NT2/D1 (cell line): ENCODE data around the gene LRMDA.

Experiments
- DNase-seq: peaks from one replicate; pipeline ENCODE4 v3.0.0-alpha.2; 2011; ENCODE audit warnings: low read depth, low spot score
- H3K27me3 ChIP-seq: 2 replicates; pipeline ENCODE4 v1.6.0; 2011; ENCODE audit warnings: mild to moderate bottlenecking; ENCODE audit not compliant: insufficient read length, insufficient read depth
- H3K36me3 ChIP-seq: 2 replicates; pipeline ENCODE4 v1.6.1; 2011; ENCODE audit warnings: mild to moderate bottlenecking, low read length, mixed read lengths; ENCODE audit not compliant: insufficient read depth, insufficient read length
- H3K4me1 ChIP-seq: 2 replicates; pipeline ENCODE4 v1.5.1; 2011; ENCODE audit not compliant: insufficient read depth, insufficient read length
- H3K4me3 ChIP-seq: 2 replicates; pipeline ENCODE4 v1.5.1; 2011; ENCODE audit warnings: low read depth; ENCODE audit not compliant: insufficient read length
- H3K9ac ChIP-seq: 2 replicates; pipeline ENCODE4 v1.6.0; 2011; ENCODE audit warnings: low read depth; ENCODE audit not compliant: insufficient read length
- H3K9me3 ChIP-seq: 2 replicates; pipeline ENCODE4 v1.5.1; 2011; ENCODE audit warnings: mild to moderate bottlenecking, low read length; ENCODE audit not compliant: insufficient read depth
- SUZ12 ChIP-seq: IDR thresholded peaks from 2 replicates; pipeline ENCODE4 v1.6.1; 2011; ENCODE audit not compliant: insufficient read length, insufficient read depth; ENCODE audit errors: extremely low read depth
- YY1 ChIP-seq: IDR thresholded peaks from 2 replicates; pipeline ENCODE4 v1.6.1; 2011; ENCODE audit not compliant: insufficient read length, insufficient read depth
- ZNF274 ChIP-seq: IDR thresholded peaks from 2 replicates; pipeline ENCODE4 v1.6.1; 2011; ENCODE audit warnings: mild to moderate bottlenecking, low read depth, low read length

The LRMDA gene

DNA sequence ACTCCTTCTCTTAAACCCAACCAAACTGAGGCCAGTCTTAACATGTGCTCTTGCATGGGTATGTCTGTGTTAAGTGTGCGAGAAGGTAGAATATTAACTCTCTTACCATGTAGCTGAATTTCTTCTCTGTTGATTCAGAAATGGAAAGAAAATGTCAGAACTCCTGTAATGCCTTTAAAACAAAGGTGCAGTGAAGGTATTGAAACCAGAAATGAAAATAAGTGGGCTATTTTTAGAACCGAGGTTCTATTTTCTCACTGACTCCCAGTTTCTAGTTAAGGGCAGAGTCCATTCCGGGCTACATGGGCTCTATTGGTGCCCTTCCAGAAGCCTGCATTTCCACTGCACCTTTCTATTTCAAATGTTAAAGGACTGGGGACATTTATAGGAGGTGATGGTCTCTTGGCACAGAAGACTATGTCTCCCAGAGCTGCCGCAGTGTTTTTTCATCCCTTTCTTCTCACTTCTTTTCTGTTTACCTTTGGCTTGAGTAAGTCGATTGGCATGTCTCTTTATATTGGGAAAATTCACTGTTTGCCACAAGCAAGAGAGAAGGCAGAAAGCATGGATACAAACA, 174.9 kb downstream of the LRMDA start:
- no peak overlapping the region for H3K4me3 ChIP-seq
- H3K4me1 ChIP-seq, result no peaks in the 10 kb centered on the region
- no peaks in the 10 kb centered on the region for H3K36me3 ChIP-seq
- H3K9me3 ChIP-seq, result no peaks in the 10 kb centered on the region
- H3K27me3 ChIP-seq, result peaks cover 43% of the 10 kb centered on the region
- no peak for TF ChIP-seq SUZ12
- TF ChIP-seq YY1, result no peak
- TF ChIP-seq ZNF274, result no peak
- H3K9ac ChIP-seq, result no peak overlapping the region
- no peak for DNase-seq

DNA sequence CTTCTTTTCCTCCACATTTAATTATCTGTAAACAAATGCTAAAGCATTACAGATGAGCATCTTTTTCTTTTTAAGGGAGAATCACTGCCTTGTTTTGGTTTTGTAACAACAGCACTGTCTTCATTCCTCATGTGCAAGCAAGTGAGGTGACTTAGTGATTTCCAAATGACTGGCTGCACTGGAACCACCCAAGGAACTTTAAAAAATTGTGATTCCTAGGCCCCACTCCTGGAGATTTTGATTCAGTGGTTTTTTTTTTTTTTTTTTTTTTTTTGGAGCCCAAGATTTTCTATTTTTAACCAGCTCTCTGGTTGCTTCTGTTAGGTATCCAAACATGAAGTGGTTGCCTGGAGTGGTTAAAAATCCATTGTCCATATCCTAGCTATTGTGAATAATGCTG, 176.2 kb downstream of the LRMDA start:
- no peak for DNase-seq
- no peak overlapping the region for H3K4me3 ChIP-seq
- peaks cover 32% of the 10 kb centered on the region for H3K27me3 ChIP-seq
- H3K9me3 ChIP-seq, result no peaks in the 10 kb centered on the region
- no peaks in the 10 kb centered on the region for H3K36me3 ChIP-seq
- H3K4me1 ChIP-seq, result no peaks in the 10 kb centered on the region
- H3K9ac ChIP-seq, result no peak overlapping the region
- TF ChIP-seq SUZ12, result no peak
- TF ChIP-seq ZNF274, result no peak
- no peak for TF ChIP-seq YY1

DNA sequence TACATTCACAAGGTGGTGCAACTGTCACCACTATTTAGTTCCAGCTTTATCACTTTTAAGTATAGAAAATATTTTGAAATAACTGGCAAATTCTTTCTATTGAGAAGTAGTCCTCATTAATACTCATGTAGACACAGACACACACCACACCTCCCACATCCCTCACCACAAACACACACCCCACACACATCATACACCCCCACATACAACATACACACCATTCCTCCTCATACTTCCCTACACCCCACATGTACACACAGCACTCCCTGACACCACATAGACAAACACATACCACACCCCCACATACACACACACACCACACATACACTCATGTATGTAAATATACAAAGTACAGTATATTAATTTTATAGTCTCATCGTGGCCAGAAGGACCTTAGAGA, 178.8 kb downstream of the LRMDA start:
- no peaks in the 10 kb centered on the region for H3K36me3 ChIP-seq
- no peak overlapping the region for H3K4me3 ChIP-seq
- no peaks in the 10 kb centered on the region for H3K9me3 ChIP-seq
- TF ChIP-seq SUZ12 (no peak), YY1 (no peak), ZNF274 (no peak)
- H3K27me3 ChIP-seq, result peaks cover 6% of the 10 kb centered on the region
- DNase-seq, result no peak
- H3K9ac ChIP-seq, result no peak overlapping the region
- no peaks in the 10 kb centered on the region for H3K4me1 ChIP-seq

DNA sequence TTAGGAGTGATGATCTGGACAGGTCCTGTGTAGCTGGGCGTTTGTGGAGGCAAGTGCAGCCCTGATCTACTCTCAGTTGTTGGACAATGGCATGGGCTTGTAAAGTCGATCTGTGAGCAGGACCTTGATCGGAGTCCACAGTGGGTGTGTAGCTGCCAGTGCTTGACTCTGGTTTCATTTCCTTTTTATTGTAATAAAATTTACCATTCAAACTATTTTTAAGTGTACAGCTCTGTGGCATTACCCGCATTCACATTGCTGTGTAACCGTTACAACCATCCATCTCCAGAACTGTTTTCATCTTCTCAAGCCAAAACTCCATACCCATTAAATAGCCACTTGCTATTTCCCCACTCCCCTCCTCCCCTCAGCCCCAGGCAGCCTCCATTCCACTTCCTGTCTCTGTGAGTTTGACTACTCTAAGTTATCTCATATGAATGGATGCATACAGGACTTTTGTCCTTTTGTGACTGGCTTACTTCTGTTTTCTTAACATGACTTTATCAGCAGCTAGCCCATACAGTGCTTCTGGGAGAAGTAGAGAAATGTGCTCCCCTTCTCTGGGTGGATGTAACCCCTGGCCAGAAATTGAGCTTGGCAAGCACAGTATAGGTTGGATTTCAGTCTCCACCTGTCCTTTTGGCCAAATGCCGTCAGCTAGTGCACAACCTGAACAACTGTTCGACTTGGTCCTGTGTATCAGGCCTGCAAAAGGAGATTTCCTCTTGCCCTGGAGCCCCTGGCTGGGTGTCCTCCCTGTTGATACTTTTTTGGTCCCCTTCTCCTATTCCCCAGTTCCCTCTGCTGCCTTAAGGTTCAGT, 180.0 kb downstream of the LRMDA start:
- TF ChIP-seq ZNF274, result no peak
- no peak for TF ChIP-seq SUZ12
- no peak for TF ChIP-seq YY1
- no peak for DNase-seq
- Histone ChIP-seq H3K36me3 (no peaks in the 10 kb centered on the region), H3K4me1 (no peaks in the 10 kb centered on the region), H3K4me3 (no peak overlapping the region), H3K27me3 (no peaks in the 10 kb centered on the region), H3K9ac (no peak overlapping the region), H3K9me3 (no peaks in the 10 kb centered on the region)

DNA sequence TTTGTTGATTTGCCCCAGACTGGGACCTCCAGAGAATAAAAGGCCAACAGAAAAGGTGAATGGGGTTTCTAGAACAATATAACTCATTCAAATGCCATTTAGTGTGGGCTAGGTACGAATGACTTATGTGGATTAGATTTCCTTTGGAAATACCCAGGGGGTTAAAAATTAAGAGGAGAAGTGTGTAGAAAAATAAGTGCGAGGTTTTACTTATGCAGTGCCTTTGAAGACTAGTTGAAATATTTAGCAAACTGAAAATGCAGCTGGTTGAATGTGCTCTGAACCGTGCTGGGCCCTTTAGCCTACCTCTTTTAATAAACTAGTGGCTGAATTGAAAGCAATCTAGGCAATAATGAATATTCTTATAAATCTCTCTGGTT, 180.6 kb downstream of the LRMDA start:
- H3K9ac ChIP-seq, result no peak overlapping the region
- TF ChIP-seq SUZ12, result no peak
- TF ChIP-seq ZNF274, result no peak
- TF ChIP-seq YY1, result no peak
- H3K27me3 ChIP-seq, result no peaks in the 10 kb centered on the region

DNA sequence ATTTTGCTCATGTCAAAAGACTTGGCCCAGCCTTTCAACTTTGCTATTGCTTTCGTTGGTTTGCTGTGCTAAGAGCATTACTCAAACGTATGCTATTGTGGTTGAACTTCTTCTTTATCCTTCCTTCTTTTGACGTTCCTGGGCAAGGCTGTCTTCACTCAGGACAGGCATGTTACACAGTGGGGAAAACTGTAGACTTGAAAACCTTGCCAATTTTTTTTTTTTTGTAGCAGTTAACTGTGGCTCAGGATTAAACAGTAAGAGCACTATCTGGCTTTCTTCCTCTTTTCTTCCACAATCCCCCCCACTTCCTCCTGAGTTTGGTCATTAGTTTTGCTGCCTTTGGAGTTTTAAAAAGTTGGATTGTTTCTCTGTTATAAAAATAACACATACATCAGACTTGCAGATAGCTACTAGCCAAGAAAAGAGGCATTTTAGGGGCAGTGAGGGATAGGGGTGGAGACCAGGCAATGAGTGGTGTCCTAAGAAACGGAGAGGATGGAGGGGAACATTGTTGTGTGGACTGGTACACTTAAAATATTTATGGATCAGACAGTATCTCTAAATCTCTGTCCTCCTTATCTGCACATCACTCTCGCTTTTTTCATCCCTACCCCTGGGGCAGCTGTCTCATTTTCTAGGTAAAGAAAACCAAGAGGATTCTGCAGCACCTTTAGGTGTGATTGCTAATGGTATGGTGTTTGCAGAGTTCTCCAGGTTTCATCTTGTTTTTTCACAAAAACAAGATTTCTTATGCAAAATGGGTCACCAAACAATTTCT, 181.7 kb downstream of the LRMDA start:
- Histone ChIP-seq H3K4me1 (no peaks in the 10 kb centered on the region), H3K27me3 (no peaks in the 10 kb centered on the region), H3K9ac (no peak overlapping the region), H3K36me3 (no peaks in the 10 kb centered on the region), H3K4me3 (no peak overlapping the region), H3K9me3 (no peaks in the 10 kb centered on the region)
- TF ChIP-seq ZNF274, result no peak
- TF ChIP-seq SUZ12, result no peak
- no peak for TF ChIP-seq YY1
- no peak for DNase-seq

More for the DNA sequence above, 180.6 kb downstream of the LRMDA start:
- Histone ChIP-seq H3K9me3 (no peaks in the 10 kb centered on the region), H3K4me3 (no peak overlapping the region), H3K4me1 (no peaks in the 10 kb centered on the region), H3K36me3 (no peaks in the 10 kb centered on the region)
- DNase-seq, result no peak

DNA sequence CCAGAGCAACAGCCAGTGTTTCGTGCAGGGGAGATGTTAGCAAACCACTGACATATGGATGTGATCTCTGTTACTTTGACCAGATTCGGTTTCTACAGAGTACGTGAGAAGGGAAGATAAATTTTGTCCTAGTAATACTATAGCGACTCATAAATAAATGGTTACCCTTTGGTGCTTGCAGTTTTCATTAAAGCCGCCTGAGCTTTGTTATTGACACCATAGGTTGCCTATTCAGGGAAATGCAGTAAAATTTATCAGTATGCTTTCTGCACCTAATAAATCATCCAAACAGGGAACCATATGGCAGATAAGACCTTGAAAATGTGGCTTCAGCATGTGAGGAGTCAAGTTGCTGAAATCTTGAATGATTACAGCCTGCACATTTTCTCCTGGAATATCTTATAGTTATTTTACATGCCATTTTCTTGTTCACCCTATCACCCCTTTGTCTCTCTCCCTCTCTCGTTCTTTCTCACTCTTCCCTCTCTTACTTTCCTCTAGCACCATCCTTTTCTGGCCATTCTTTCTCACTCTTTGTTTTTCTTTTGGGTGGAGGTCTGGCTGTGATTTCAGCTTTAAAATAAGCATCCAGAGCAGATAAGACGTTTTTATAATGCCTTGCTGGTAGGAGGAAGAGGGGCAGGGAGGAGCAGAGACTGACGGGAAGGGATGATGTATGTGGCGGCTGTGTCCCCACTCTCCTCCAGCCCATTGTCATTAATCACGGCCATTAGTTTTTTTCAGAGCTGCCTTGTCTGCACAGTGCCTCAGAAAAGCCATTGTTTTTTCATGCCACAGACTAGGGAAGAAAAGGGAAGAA, 182.5 kb downstream of the LRMDA start:
- DNase-seq, result no peak
- Histone ChIP-seq H3K36me3 (no peaks in the 10 kb centered on the region), H3K4me3 (no peak overlapping the region), H3K9me3 (no peaks in the 10 kb centered on the region), H3K4me1 (no peaks in the 10 kb centered on the region), H3K27me3 (no peaks in the 10 kb centered on the region), H3K9ac (no peak overlapping the region)
- no peak for TF ChIP-seq YY1
- TF ChIP-seq SUZ12, result no peak
- TF ChIP-seq ZNF274, result no peak
